ENCODE measurements around the gene PDE1A.
"Not testable (repeated sequence)": the region's sequence is repeated elsewhere in the genome, so short reads cannot be mapped to it uniquely, and the experiment has no call there.

The PDE1A gene

GRCh38 chr2:182410120-182410519 is 16.7 kb downstream of the PDE1A start:
- no peak for DNase-seq (ENCODE audit: low spot score)
- FAIRE-seq, result no peak

- FAIRE-seq, result no peak
- DNase-seq (ENCODE audit: low spot score), result no peak
Measured at GRCh38 chr2:182406221-182406620, 20.6 kb downstream of the PDE1A start.

DNA sequence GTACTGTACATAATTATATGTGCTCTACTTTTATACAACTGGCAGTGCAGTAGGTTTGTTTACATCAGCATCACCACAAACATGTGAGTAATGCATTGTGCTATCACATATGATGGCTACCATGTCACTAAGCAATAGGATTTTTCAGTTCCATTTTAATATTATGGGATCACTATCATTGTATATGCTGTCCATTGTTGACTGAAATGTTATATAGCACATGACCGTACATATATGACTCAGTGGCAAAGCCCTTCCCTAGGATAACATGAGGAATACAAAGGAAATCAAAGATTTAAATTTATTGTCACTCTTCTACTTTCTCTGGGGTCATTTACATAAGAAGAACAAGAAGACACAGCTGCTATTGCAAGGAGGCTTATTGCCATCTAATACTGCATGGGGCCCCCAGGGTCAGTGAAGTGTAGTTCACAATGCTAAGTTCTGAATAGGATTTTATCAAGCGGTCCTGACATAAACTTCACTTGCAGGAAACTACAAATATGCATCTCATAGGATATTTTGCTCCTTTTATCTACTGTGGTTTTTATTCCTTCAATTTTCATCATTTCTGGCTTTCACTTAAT is 21.8 kb downstream of the PDE1A start:
- no peak for DNase-seq (ENCODE audit: low spot score)
- FAIRE-seq, result no peak

DNA sequence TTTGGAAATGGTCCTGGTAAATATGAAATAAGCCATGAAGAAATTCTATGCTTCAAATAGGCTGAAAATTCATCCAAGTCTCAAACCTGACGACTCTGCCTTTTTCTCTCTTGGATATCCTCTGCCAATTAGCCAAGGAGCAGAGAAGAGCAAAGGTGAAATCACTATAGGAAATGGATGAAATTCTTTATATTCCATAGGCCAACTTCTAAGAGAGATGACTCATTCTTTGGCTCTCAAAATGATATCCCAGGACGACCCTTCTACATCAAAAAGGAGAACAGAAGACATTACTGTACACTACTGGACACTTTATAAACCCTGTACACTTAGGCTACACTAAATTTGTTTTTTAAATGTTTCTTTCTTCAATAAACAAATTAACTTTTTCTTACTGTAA is 22.7 kb downstream of the PDE1A start:
- DNase-seq (ENCODE audit: low spot score) (peak; percentile 26), FAIRE-seq (no peak)

GRCh38 chr2:182393270-182393760 is 33.5 kb downstream of the PDE1A start:
- FAIRE-seq, result no peak
- no peak for DNase-seq (ENCODE audit: low spot score)

DNA sequence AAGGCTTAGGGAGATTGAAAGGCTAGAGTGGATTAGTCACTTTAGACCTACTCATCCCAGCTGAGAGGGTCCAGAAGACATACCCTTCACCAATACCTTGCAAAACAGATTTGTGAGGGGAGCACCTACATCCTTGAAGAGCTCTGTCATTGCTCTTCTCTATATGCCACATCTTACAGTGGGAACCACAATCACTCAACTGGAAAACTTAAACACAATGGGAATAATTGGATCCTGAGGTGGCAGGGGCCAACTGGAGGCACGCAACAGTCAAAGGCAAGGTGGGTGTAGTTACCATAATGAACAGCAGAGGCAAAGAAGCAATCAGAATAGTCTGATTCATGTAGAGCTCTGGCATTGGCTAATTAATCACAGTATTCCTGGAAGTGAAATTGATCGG is 35.4 kb downstream of the PDE1A start:
- DNase-seq (ENCODE audit: low spot score) (peak; percentile 30), FAIRE-seq (no peak)

- not testable (repeated sequence) for FAIRE-seq; DNase-seq (ENCODE audit: low spot score)
Measured at GRCh38 chr2:182386267-182386880, 40.5 kb downstream of the PDE1A start.

GRCh38 chr2:182384860-182385259 is 42.0 kb downstream of the PDE1A start:
- DNase-seq (ENCODE audit: low spot score), result no peak
- FAIRE-seq, result no peak

DNA sequence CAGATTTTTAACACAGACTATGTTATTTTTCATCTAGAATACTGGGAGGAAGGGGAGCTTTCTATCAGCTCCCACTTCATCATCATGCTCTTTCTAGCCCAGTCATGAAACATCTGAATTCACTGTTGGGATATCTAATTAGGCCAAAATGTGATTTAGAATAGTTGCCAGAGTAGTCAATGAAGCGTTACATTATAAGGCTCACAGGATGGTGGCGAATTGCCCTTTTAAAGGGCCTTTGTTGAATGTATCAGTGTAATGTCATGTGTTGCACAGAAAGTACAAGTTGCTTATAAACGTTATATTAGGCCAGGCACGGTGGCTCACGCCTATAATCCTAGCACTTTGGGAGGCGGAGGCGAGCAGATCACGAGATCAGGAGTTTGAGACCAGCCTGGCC is 45.6 kb downstream of the PDE1A start:
- FAIRE-seq, result no peak
- no peak for DNase-seq (ENCODE audit: low spot score)

GRCh38 chr2:182379241-182379640 is 47.6 kb downstream of the PDE1A start:
- DNase-seq (ENCODE audit: low spot score) (no peak), FAIRE-seq (peak; percentile 59)

GRCh38 chr2:182378759-182379158 is 48.1 kb downstream of the PDE1A start:
- FAIRE-seq, result no peak
- no peak for DNase-seq (ENCODE audit: low spot score)

- DNase-seq (ENCODE audit: low spot score), result no peak
- no peak for FAIRE-seq
Measured at GRCh38 chr2:182377467-182377866, 49.4 kb downstream of the PDE1A start.

- DNase-seq (ENCODE audit: low spot score) (no peak), FAIRE-seq (no peak)
Measured at GRCh38 chr2:182375862-182376261, 51.0 kb downstream of the PDE1A start.

GRCh38 chr2:182372661-182373060 is 54.2 kb downstream of the PDE1A start:
- peak; percentile 96 for DNase-seq (ENCODE audit: low spot score)
- peak; percentile 96 for FAIRE-seq

GRCh38 chr2:182368996-182369395 is 57.8 kb downstream of the PDE1A start:
- DNase-seq (ENCODE audit: low spot score), result no peak
- no peak for FAIRE-seq

- FAIRE-seq, result peak; percentile 85
- DNase-seq (ENCODE audit: low spot score), result peak; percentile 20
Measured at GRCh38 chr2:182368446-182368845, 58.4 kb downstream of the PDE1A start.

GRCh38 chr2:182367401-182367800 is 59.4 kb downstream of the PDE1A start:
- no peak for DNase-seq (ENCODE audit: low spot score)
- FAIRE-seq, result peak; percentile 58

- FAIRE-seq (no peak), DNase-seq (ENCODE audit: low spot score) (no peak)
Measured at GRCh38 chr2:182366628-182367027, 60.2 kb downstream of the PDE1A start.

DNA sequence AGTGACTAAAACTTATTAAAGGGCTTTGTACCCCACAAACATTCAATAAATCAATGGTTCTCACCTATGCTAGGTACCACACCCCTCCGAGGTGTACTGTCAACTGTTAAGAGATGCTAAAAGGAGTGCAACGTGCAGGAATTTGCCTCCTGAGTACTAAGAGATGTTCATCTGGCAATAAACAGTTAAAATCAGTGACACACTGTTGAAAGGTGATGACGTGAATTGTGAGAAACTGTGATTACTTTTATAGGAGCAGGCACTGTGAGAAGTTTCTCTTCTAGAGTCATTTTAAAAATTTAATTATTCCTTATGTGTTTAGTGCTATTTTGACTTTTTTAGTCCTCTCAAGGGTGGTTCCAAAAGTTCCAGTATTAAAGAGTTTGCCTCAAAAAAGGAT is 61.0 kb downstream of the PDE1A start:
- FAIRE-seq, result no peak
- DNase-seq (ENCODE audit: low spot score), result no peak

- no peak for DNase-seq (ENCODE audit: low spot score)
- FAIRE-seq, result no peak
Measured at GRCh38 chr2:182361477-182361876, 65.4 kb downstream of the PDE1A start.

- DNase-seq (ENCODE audit: low spot score) (no peak), FAIRE-seq (no peak)
Measured at GRCh38 chr2:182360663-182361260, 66.1 kb downstream of the PDE1A start.

DNA sequence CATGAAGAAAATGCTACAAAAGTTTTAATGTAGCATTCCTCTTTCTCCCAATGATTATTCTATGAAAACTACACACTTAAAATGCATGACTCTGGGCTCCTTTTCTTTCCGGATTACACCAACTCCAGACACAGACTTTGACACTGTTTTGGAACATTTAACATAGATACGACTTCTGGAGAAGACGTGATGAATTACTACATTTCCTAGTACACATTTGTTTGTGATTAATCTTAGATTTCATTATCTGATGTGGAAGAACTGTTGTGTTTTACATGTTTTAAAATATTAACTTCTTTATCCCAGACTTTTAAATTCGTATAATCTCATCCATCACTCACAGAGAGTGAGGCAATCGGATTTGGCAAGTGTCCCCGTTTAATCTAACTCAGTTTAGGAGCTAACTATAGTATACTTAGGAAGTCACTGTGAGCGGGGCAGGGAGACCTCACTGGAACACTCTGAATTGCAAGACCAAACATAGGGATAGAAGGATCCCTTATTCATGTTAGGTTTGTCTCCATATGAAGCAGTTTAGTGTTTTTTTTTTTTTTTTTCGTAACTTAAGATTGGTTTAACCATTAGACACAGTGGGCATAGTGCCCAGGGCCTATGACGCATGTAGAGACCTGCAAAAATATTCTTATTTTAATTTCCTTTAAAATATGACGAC is 66.7 kb downstream of the PDE1A start:
- FAIRE-seq, result peak; percentile 76
- DNase-seq (ENCODE audit: low spot score), result no peak
